Measurements from ENCODE around the gene PPP1R8. TPM values are rescaled to one million over a fixed set of nuclear protein-coding genes. Genes with fewer than 3 reads are reported as not detected.

The PPP1R8 gene
- total and polyA plus RNA-seq, 2 of the 8 experiments (the other 6 are each of a cell fraction or from before 2014, with no cell fraction given): 33.4 to 51.8 TPM

DNA sequence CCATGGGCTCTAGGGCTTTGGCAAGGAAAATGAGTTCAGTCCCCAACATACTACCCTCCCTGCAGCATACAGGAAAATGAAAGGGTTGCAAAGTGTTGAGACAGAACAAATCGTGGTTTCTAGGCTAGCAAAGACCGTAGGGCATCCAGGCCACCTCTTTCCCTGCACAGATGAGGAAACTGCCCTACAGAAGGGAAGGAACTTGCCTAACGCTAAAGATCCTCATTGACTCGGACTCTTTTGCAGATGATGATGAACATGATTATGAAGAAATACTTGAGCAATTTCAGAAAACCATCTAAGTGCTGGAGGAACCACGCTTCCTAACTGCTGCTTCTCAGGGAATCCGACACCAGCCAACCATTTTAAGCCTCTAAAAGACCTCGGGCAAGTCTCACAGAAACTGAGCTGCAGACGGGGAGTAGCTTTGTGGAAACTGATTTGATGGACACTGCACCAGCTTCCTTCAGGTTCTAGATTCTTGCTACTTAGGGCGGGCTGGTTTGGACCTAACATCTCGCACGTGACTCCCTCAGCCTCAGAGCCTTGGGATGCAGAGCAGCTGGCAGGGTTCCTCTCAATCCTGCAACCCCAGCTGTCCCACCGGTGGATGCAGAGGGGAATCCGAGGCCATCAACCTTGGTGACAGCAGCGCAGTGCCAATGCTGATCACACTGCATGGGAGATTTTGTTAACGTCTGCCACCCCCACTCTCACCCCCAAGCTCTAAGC, 55.2 kb downstream of the PPP1R8 start (continued):
- TF ChIP-seq, protein P1, sequence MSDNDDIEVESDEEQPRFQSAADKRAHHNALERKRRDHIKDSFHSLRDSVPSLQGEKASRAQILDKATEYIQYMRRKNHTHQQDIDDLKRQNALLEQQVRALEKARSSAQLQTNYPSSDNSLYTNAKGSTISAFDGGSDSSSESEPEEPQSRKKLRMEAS (IDR thresholded peaks at IDR 0.05): no peak
- TF ChIP-seq POU5F1 (IDR thresholded peaks at IDR 0.05; ENCODE audit: low read depth, low read length) (no peak), SP2 (IDR thresholded peaks at IDR 0.05; ENCODE audit: low read length) (no peak), SP4 (IDR thresholded peaks at IDR 0.05; ENCODE audit: low read length) (no peak), NANOG (IDR thresholded peaks at IDR 0.05; ENCODE audit: insufficient read depth, low read depth, low read length, poor library complexity, severe bottlenecking) (no peak)

Data from H1 (cell line).